ENCODE measurements around the gene RIT2. TPM values are rescaled to one million over a fixed set of nuclear protein-coding genes. Genes with fewer than 3 reads are reported as not detected.
"Not testable (repeated sequence)": the region's sequence is repeated elsewhere in the genome, so short reads cannot be mapped to it uniquely, and the experiment has no call there.

Gene RIT2
- total and polyA plus RNA-seq, 2 of the 4 experiments (the other 2 are of a cell fraction), result not detected

DNA sequence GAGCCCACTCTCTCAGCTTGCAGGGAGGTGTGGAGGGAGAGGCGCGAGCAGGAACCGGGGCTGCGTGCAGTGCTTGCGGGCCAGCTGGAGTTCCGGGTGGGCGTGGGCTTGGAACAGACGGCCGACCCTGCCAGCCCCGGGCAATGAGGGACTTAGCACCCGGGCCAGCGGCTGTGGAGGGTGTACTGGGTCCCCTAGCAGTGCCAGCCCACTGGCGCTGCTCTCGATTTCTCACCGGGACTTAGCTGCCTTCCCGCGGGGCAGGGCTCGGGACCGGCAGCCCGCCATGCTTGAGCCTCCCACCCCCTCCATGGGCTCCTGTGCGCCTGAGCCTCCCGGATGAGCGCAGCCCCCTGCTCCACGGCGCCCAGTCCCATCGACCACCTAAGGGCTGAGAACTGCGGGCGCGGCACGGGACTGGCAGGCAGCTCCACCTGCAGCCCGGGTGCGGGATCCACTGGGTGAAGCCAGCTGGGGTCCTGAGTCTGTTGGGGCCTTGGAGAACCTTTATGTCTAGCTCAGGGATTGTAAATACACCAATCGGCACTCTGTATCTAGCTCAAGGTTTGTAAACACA is 320.2 kb downstream of the RIT2 start:
- H3K56ac ChIP-seq (ENCODE audit: extremely low read depth, insufficient read depth, low read length); BruUV-seq (replicated peaks); H3K4me3 ChIP-seq (ENCODE audit: insufficient read depth, low read depth, low read length); H4K20me1 ChIP-seq (ENCODE audit: insufficient read depth, low read length); H3K9me1 ChIP-seq (ENCODE audit: insufficient read depth, low read length); H4K5ac ChIP-seq (ENCODE audit: low read depth, low read length); H3K9ac ChIP-seq (ENCODE audit: low read depth, low read length); CTCF ChIA-PET; H3K9me3 ChIP-seq (ENCODE audit: control insufficient read depth, insufficient read depth, low read length); H3K36me3 ChIP-seq (ENCODE audit: control insufficient read depth, insufficient read depth, low read length); H3K79me1 ChIP-seq (ENCODE audit: low read depth in 1 of 2, low read length in 2 of 2); H2BK120ac ChIP-seq (ENCODE audit: low read depth, low read length); intact Hi-C loops (cut with micrococcal nuclease); H3K4ac ChIP-seq (ENCODE audit: low read depth, low read length); H2BK15ac ChIP-seq (ENCODE audit: low read depth, low read length); H2BK20ac ChIP-seq (ENCODE audit: low read depth, low read length); H3K4me2 ChIP-seq (ENCODE audit: low read depth, low read length); H2BK5ac ChIP-seq (ENCODE audit: low read depth, low read length, poor library complexity, severe bottlenecking); POLR2A ChIA-PET (ENCODE audit: unreplicated experiment); H3K27me3 ChIP-seq (ENCODE audit: control insufficient read depth, insufficient read depth, low read length); H3K18ac ChIP-seq (ENCODE audit: low read depth, low read length); H2AK5ac ChIP-seq (ENCODE audit: low read depth, low read length); H2AK9ac ChIP-seq (replicated peaks; ENCODE audit: low read depth, low read length, poor library complexity); H3K14ac ChIP-seq (replicated peaks; ENCODE audit: low read depth, low read length); H4K8ac ChIP-seq (ENCODE audit: low read depth in 2 of 2, low read length in 2 of 2); H3K23ac ChIP-seq (ENCODE audit: low read depth, low read length); H2AFZ ChIP-seq (replicated peaks; ENCODE audit: low read length, poor library complexity); H4K91ac ChIP-seq (ENCODE audit: insufficient read depth, low read depth, low read length); ATAC-seq (ENCODE audit: low read depth); H3K27ac ChIP-seq (ENCODE audit: insufficient read depth, low read length); dilution Hi-C loops (cut with HindIII; ENCODE audit: low sequenced_read_pairs, unreplicated experiment); DNase-seq; H3K4me1 ChIP-seq (ENCODE audit: control insufficient read depth, insufficient read depth, low read length): not testable (repeated sequence)
- in situ Hi-C loops (cut with MboI; ENCODE audit: low sequenced_read_pairs), result loop anchor here (10.0 kb wide), 1 partner anchor 60 kb away; no protein-coding TSS in a partner anchor
- WGBS, 2 experiments (ENCODE audit: extremely low coverage in 2 of 2, insufficient read length in 1 of 2), result 84% methylated on average over 5 of the region's 33 CpGs; no CpG with 5 or more reads in 1 of the 2 experiments
